Measurements from ENCODE around the gene SLC35B1. TPM values are rescaled to one million over a fixed set of nuclear protein-coding genes. Genes with fewer than 3 reads are reported as not detected.

Gene SLC35B1
- total RNA-seq, 2 experiments from 2014 or later = 55.8 to 70.1 TPM

GRCh38 chr17:49715216-49715615, 7.5 kb upstream of the SLC35B1 start:
- CTCF ChIA-PET = interaction anchor here (0.6 to 2.1 kb wide), 17 partner anchors 10 to 372 kb away, joined by 3 to 8 read pairs (median 3); partner anchors contain the start of gene NXPH3
- H3K4me1 Mint-ChIP-seq = peaks cover 39% of the 10 kb centered on the region

GRCh38 chr17:49708515-49709183, 885 bp upstream of the SLC35B1 start:
- POLR2A ChIA-PET = interaction anchor here (0.7 kb wide), 1 partner anchor 54 kb away, joined by 3 read pairs; no protein-coding TSS in a partner anchor
- no peaks in the 10 kb centered on the region for H3K27me3 Mint-ChIP-seq
- H3K36me3 Mint-ChIP-seq (ENCODE audit: low read depth) = peaks cover 47% of the 10 kb centered on the region
- peak overlapping the region; percentile 91 for H3K4me3 Mint-ChIP-seq
- CTCF ChIA-PET = interaction anchor here (0.6 to 3.8 kb wide), 27 partner anchors 9 to 470 kb away, joined by 3 to 31 read pairs (median 5); partner anchors contain the start of genes FAM117A, KAT7 and NXPH3
- H3K4me1 Mint-ChIP-seq = peaks cover 54% of the 10 kb centered on the region
- H3K9me3 Mint-ChIP-seq = no peaks in the 10 kb centered on the region
- peak overlapping the region; percentile 98 for H3K27ac Mint-ChIP-seq
- no peak for DNase-seq

More at GRCh38 chr17:49715216-49715615, 7.5 kb upstream of the SLC35B1 start:
- POLR2A ChIA-PET = interaction anchor here (1.4 kb wide), 1 partner anchor 49 kb away, joined by 5 read pairs; the partner anchor contains the start of gene FAM117A
- no peaks in the 10 kb centered on the region for H3K27me3 Mint-ChIP-seq
- H3K9me3 Mint-ChIP-seq = no peaks in the 10 kb centered on the region
- H3K36me3 Mint-ChIP-seq (ENCODE audit: low read depth) = peaks cover 75% of the 10 kb centered on the region
- DNase-seq = peak; percentile 11
- peak overlapping the region; percentile 71 for H3K27ac Mint-ChIP-seq
- no peak overlapping the region for H3K4me3 Mint-ChIP-seq

GRCh38 chr17:49707246-49707607, 537 bp downstream of the SLC35B1 start:
- CTCF ChIA-PET = interaction anchor here (0.5 to 3.8 kb wide), 19 partner anchors 11 to 1630 kb away, joined by 3 to 31 read pairs (median 6); partner anchors contain the start of genes KAT7 and NXPH3
- Mint-ChIP-seq H3K27me3 (no peaks in the 10 kb centered on the region), H3K4me3 (peak overlapping the region; percentile 91), H3K9me3 (no peaks in the 10 kb centered on the region), H3K36me3 (ENCODE audit: low read depth) (peaks cover 50% of the 10 kb centered on the region), H3K27ac (peak overlapping the region; percentile 98), H3K4me1 (peaks cover 56% of the 10 kb centered on the region)
- POLR2A ChIA-PET = no interaction called here
- peak; percentile 44 for DNase-seq

GRCh38 chr17:49705254-49705653, 2.5 kb downstream of the SLC35B1 start:
- Mint-ChIP-seq H3K27me3 (no peaks in the 10 kb centered on the region), H3K4me3 (no peak overlapping the region), H3K27ac (no peak overlapping the region), H3K36me3 (ENCODE audit: low read depth) (peaks cover 52% of the 10 kb centered on the region), H3K9me3 (no peaks in the 10 kb centered on the region), H3K4me1 (peaks cover 52% of the 10 kb centered on the region)
- POLR2A ChIA-PET = no interaction called here
- DNase-seq = no peak
- CTCF ChIA-PET = interaction anchor here (0.7 to 13.0 kb wide), 5 partner anchors 9 to 137 kb away, joined by 3 to 116 read pairs (median 8); partner anchors contain the start of gene NXPH3

DNA sequence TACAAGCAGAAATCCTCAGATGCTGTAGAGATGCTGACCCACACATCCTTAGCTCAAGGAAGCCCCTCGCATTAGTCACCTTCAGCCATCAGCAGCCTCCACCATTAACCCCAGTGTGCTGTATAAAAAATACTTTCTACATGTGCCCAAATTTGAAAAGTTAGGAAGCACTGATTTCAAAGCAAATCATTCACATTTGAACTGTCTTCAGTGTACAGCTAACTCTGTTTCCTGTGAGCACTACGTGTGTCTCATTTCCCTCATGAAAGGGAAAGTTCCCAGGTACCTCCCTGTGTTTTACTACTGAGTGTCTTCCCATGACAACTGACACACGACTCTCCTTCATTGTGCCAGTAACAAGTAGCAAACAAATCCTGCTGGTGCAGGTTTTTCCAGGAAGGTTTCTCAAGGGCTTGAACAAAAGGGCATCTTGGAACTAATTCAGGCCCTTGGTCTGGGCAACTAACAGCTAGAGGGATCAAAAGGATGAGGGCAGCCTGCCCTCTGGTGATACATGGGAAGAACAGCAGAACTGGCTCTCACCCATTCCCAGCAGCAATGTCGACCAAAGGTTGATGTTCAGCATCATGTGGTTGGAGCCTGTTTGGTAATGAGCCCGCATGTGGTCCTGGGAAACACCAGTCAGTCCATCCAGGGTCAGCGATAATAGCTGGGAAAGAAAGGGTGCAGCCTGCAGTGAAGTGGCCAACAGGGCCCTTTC, 4.0 kb downstream of the SLC35B1 start:
- Mint-ChIP-seq H3K36me3 (ENCODE audit: low read depth) (peaks cover 54% of the 10 kb centered on the region), H3K27ac (no peak overlapping the region)

GRCh38 chr17:49700960-49701359, 6.8 kb downstream of the SLC35B1 start:
- Mint-ChIP-seq H3K4me1 (peaks cover 37% of the 10 kb centered on the region), H3K4me3 (no peak overlapping the region), H3K27me3 (no peaks in the 10 kb centered on the region), H3K36me3 (ENCODE audit: low read depth) (peaks cover 45% of the 10 kb centered on the region), H3K27ac (no peak overlapping the region), H3K9me3 (no peaks in the 10 kb centered on the region)
- ChIA-PET POLR2A (no interaction called here), CTCF (interaction anchor here (0.6 to 13.0 kb wide), 6 partner anchors 7 to 336 kb away, joined by 3 to 116 read pairs (median 6); partner anchors contain the start of gene SLC35B1)
- DNase-seq = no peak

More for the DNA sequence above, 4.0 kb downstream of the SLC35B1 start:
- Mint-ChIP-seq H3K9me3 (no peaks in the 10 kb centered on the region), H3K4me3 (no peak overlapping the region), H3K27me3 (no peaks in the 10 kb centered on the region), H3K4me1 (peaks cover 47% of the 10 kb centered on the region)
- ChIA-PET CTCF (interaction anchor here (0.6 to 13.0 kb wide), 13 partner anchors 8 to 294 kb away, joined by 3 to 116 read pairs (median 4); partner anchors contain the start of gene NXPH3), POLR2A (no interaction called here)
- DNase-seq = peak; percentile 34

- no peak overlapping the region for H3K4me3 Mint-ChIP-seq
- H3K27ac Mint-ChIP-seq = no peak overlapping the region
- POLR2A ChIA-PET = interaction anchor here (0.9 kb wide), 1 partner anchor 121 kb away, joined by 3 read pairs; no protein-coding TSS in a partner anchor
- H3K9me3 Mint-ChIP-seq = no peaks in the 10 kb centered on the region
- CTCF ChIA-PET = interaction anchor here (0.6 to 13.0 kb wide), 5 partner anchors 8 to 149 kb away, joined by 3 to 116 read pairs (median 8); partner anchors contain the start of genes NXPH3 and SLC35B1
- H3K36me3 Mint-ChIP-seq (ENCODE audit: low read depth) = peaks cover 39% of the 10 kb centered on the region
- peaks cover 37% of the 10 kb centered on the region for H3K4me1 Mint-ChIP-seq
- no peak for DNase-seq
- no peaks in the 10 kb centered on the region for H3K27me3 Mint-ChIP-seq
These were observed 7.7 kb downstream of the SLC35B1 start for GRCh38 chr17:49699966-49700575.

- no peak for DNase-seq
- Mint-ChIP-seq H3K9me3 (no peaks in the 10 kb centered on the region), H3K4me3 (no peak overlapping the region), H3K27me3 (no peaks in the 10 kb centered on the region), H3K36me3 (ENCODE audit: low read depth) (peaks cover 25% of the 10 kb centered on the region), H3K27ac (no peak overlapping the region), H3K4me1 (peaks cover 29% of the 10 kb centered on the region)
- ChIA-PET CTCF (interaction anchor here (2.6 to 13.0 kb wide), 4 partner anchors 10 to 130 kb away, joined by 13 to 116 read pairs (median 22); partner anchors contain the start of gene SLC35B1), POLR2A (no interaction called here)
These were observed 9.8 kb downstream of the SLC35B1 start for GRCh38 chr17:49698005-49698404.

DNA sequence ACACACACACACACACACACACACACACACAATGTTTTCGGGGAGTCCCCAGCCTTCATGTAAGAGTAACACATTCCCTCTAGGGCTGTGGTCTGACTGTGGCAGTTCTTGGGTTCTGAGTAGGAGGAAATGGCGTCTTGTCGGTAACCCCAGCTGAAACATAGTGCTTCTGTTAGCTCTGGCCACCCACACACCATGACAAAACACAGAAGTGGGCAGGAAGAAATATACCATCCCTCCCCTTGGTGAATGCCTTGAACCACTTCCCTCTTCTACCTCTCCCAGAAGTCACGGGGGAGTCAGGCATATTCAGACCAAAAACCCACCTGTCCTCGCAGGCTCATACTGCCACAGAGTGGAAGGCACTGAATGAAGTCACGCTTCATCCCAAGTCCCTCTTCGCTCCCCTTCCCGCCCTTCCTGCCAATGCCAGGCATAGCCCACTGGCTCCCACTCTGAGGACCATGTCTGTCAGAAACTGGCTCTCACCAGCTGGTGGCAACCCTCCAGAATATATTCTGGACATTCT, 11.5 kb downstream of the SLC35B1 start:
- Mint-ChIP-seq H3K36me3 (ENCODE audit: low read depth) (peaks cover 20% of the 10 kb centered on the region), H3K4me1 (peaks cover 35% of the 10 kb centered on the region), H3K27ac (peak overlapping the region; percentile 79), H3K4me3 (no peak overlapping the region), H3K9me3 (no peaks in the 10 kb centered on the region), H3K27me3 (no peaks in the 10 kb centered on the region)
- POLR2A ChIA-PET = interaction anchor here (0.6 to 0.7 kb wide), 2 partner anchors 11 to 315 kb away, joined by 3 to 5 read pairs; no protein-coding TSS in a partner anchor
- DNase-seq = peak; percentile 73
- CTCF ChIA-PET = interaction anchor here (0.5 to 13.0 kb wide), 29 partner anchors 8 to 302 kb away, joined by 3 to 116 read pairs (median 4); partner anchors contain the start of genes NXPH3, PHB1, SLC35B1 and SPOP

GRCh38 chr17:49695698-49696232, 12.0 kb downstream of the SLC35B1 start:
- ChIA-PET POLR2A (interaction anchor here (0.7 kb wide), 1 partner anchor 10 kb away, joined by 5 read pairs; no protein-coding TSS in a partner anchor), CTCF (interaction anchor here (0.6 to 13.0 kb wide), 28 partner anchors 8 to 302 kb away, joined by 3 to 116 read pairs (median 4); partner anchors contain the start of genes NXPH3, PHB1, SLC35B1 and SPOP)
- Mint-ChIP-seq H3K36me3 (ENCODE audit: low read depth) (peaks cover 15% of the 10 kb centered on the region), H3K9me3 (no peaks in the 10 kb centered on the region), H3K4me1 (peaks cover 39% of the 10 kb centered on the region), H3K27me3 (no peaks in the 10 kb centered on the region), H3K4me3 (no peak overlapping the region), H3K27ac (peak overlapping the region; percentile 79)
- DNase-seq = no peak

DNA sequence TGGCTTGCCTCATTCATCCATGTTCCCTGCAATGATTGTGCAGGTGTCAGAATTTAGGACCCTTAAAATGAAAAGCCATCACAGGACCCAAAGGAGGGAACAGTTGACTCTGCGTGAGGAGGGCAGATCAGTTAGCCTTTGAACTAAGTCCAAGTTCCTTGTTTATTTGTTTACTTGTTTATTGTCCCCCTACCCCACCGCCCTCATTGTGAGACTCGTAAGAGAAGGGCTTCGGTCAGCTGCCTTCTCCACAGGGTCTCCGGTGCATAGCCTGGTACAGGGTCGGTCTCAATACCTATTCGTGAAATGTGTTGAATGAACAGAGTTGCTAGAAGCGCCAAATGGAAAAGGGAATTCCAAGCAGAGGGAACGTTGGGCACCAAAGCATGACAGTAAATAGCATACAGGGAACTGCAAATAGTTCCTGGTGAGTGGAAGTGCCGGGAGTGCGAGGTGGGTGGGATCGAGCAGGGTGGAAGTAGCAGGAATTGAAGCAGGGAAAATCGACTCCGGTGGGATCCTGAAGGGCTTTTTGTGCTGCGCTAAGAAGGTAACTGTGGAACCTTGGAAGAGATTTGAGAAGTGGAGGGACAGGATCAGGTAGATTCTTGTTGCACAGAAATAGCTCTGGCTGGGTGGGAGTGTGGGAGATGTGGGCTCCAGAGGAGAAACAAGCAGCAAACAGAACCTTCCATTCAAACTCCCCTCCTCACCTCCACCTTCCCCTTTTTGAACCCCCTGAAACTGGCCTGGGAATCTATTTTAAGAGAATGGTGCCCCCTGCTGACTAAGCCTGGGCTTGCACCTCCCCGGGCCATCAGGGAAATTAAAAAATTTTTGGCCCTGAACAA, 12.7 kb downstream of the SLC35B1 start:
- ChIA-PET POLR2A (interaction anchor here (0.7 kb wide), 1 partner anchor 10 kb away, joined by 5 read pairs; no protein-coding TSS in a partner anchor), CTCF (interaction anchor here (0.8 to 13.0 kb wide), 20 partner anchors 9 to 303 kb away, joined by 3 to 116 read pairs (median 5); partner anchors contain the start of genes NXPH3, PHB1, SLC35B1 and SPOP)
- peaks cover 9% of the 10 kb centered on the region for H3K36me3 Mint-ChIP-seq (ENCODE audit: low read depth)
- no peaks in the 10 kb centered on the region for H3K27me3 Mint-ChIP-seq
- no peaks in the 10 kb centered on the region for H3K9me3 Mint-ChIP-seq
- H3K27ac Mint-ChIP-seq = peak overlapping the region; percentile 79
- peak; percentile 73 for DNase-seq
- peaks cover 42% of the 10 kb centered on the region for H3K4me1 Mint-ChIP-seq
- H3K4me3 Mint-ChIP-seq = no peak overlapping the region

Data from activated CD4-positive, alpha-beta T cell treated with anti-CD3 and anti-CD28 coated beads, Interleukin-2, amount 10 ng/mL, durations not matched to agents 7 days and 5 days (primary cell).